SJCRH30 (cell line): ENCODE results near the gene PTPRH. TPM values are rescaled to one million over a fixed set of nuclear protein-coding genes. Genes with fewer than 3 reads are reported as not detected.

Experiments used
- DNase-seq, 2 experiments: peaks; one replicate each; pipeline ENCODE4 v3.0.0-alpha.2; 2015 to 2020
- H3K27ac ChIP-seq: fragments of 250-450 bp; sonication (Bioruptor Pico); 2 replicates; pipeline ENCODE4 v1.5.1; 2020; ENCODE audit warnings: mild to moderate bottlenecking, moderate library complexity
- H3K27me3 ChIP-seq: fragments of 250-450 bp; sonication (Bioruptor Pico); 2 replicates; pipeline ENCODE4 v1.5.1; 2020; ENCODE audit warnings: mild to moderate bottlenecking, moderate library complexity
- H3K36me3 ChIP-seq: fragments of 250-450 bp; sonication (Bioruptor Pico); 2 replicates; pipeline ENCODE4 v1.5.1; 2020; ENCODE audit warnings: mild to moderate bottlenecking, moderate library complexity
- H3K4me1 ChIP-seq: fragments of 250-450 bp; sonication (Bioruptor Pico); 2 replicates; pipeline ENCODE4 v1.5.1; 2020; ENCODE audit warnings: mild to moderate bottlenecking, moderate library complexity
- H3K4me3 ChIP-seq: fragments of 250-450 bp; sonication (Bioruptor Pico); 2 replicates; pipeline ENCODE4 v1.5.1; 2020; ENCODE audit warnings: mild to moderate bottlenecking, moderate library complexity
- H3K9me3 ChIP-seq: fragments of 250-450 bp; sonication (Bioruptor Pico); replicated peaks from 2 replicates; pipeline ENCODE4 v1.5.1; 2020; ENCODE audit warnings: mild to moderate bottlenecking, moderate library complexity
- total RNA-seq: library from RNA; depleted of rRNA; stranded (reverse); fragments of >200 nt; shearing (Covaris generic); gene quantifications from 2 replicates; pipeline ENCODE4 v1.2.3, GENCODE V29; 2014; rRNA removed

PTPRH gene
- total RNA-seq, 1 experiment from 2014 or later = 1.4 TPM

DNA sequence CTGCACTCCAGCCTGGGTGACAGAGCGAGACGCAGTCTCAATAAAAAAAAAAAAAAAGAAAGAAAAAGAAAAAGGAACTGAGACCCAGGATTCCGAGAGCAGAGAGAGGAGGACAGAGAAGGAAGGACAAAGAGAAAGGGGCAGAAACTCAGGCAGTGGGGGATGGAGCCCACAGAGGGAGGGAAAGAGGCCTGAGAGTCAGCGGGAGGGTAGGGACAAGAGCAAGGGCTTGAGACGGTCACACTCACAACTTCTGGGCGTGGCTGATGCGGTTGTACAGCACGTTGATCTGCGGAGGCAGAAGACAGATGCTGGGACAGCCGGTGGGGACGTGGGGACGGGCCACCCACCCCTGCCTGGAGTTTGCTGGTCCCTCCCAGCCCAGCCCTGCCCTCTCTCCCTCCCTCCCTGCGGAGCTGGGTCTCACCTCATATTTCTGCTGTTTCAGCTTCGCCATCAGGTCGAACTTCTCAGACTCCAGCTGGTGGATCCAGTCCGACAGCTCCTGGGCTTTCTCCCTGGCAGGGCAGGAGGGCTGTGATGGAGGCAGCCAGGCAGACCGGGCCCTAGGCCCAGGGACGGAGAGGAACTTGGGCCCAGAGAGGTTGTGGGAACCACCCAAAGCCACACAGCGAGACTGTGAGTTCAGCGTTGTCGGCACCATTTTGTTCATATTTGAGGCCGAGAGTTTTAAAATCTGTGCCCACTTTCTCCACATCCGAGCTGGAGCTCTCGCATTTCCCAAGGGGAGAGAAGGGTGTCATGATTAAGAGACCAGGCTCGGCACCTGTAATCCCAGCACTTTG lies 75.5 kb downstream of the PTPRH start:
- Histone ChIP-seq H3K27ac (no peak overlapping the region), H3K9me3 (no peaks in the 10 kb centered on the region), H3K36me3 (peaks cover 40% of the 10 kb centered on the region), H3K4me1 (no peaks in the 10 kb centered on the region), H3K27me3 (no peaks in the 10 kb centered on the region), H3K4me3 (no peak overlapping the region)
- no peak for DNase-seq

DNA sequence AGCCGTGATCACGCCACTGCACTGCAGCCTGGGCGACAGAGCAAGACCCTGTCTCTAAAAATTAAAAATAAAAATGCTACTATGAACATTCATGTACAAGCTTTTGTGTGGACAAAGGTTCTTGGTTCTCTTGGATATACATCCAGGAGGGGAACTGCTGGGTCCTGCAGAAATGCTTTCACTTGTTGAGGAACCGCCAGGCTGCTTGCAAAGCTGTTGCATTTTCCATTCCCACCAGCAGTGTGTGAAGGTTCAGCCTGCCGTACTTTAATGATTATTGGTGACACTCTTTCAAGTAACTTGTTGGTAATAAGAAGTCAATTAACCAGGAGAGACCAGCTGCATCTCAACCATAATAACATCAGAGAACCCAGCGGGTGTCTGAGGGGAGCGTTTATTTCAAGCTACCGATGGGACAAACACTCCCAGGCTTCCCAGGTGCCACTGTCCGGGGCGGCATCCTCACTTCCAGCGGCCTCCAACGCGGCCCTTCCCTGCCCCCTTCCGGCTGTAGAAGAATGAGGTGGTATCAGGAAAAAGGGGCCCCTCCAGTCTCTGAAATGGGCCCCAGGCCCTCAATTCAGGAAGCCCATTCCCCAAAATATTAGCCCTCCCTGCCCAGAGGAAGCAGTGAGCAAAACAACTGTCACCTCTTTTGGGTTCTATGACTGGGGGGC lies 76.7 kb downstream of the PTPRH start:
- Histone ChIP-seq H3K27me3 (no peaks in the 10 kb centered on the region), H3K36me3 (peaks cover 30% of the 10 kb centered on the region), H3K4me3 (no peak overlapping the region), H3K9me3 (no peaks in the 10 kb centered on the region), H3K4me1 (no peaks in the 10 kb centered on the region), H3K27ac (no peak overlapping the region)
- DNase-seq = no peak

DNA sequence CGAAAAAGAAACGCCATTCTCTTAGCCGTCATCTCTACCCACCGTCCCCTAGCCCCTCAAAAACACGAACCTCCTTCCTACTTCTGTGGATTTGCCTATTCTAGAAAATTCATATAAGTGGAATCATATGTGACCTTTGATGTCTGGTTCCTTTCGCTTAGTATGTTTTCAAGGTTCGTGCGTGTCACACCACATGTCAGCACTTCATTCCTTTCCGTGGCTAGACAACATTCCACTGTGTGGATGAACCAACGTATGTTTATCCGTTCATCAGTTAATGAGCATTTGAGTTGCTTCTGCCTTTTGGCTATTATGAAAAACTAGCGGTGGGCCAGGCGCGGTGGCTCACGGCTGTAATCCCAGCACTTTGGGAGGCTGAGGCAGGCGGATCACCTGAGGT lies 77.9 kb downstream of the PTPRH start:
- Histone ChIP-seq H3K4me3 (no peak overlapping the region), H3K27ac (no peak overlapping the region), H3K9me3 (no peaks in the 10 kb centered on the region), H3K27me3 (no peaks in the 10 kb centered on the region), H3K36me3 (peaks cover 28% of the 10 kb centered on the region), H3K4me1 (no peaks in the 10 kb centered on the region)
- DNase-seq = no peak

Other genes with a start within 250 kb of the PTPRH start
- not detected in 2 replicates for gene NLRP2, start 243.1 kb downstream of the PTPRH start, total RNA-seq
- gene GP6, start 171.2 kb downstream of the PTPRH start, total RNA-seq = 15.1 and 16.7 TPM in 2 replicates
- gene RDH13, start 146.4 kb downstream of the PTPRH start, total RNA-seq = 29.9 and 30.5 TPM in 2 replicates
- gene EPS8L1, start 133.6 kb downstream of the PTPRH start, total RNA-seq = 1.4 and 1.7 TPM in 2 replicates
- 26.2 and 30.5 TPM in 2 replicates for gene PPP1R12C, start 91.9 kb downstream of the PTPRH start, total RNA-seq
- gene TNNT1, start 60.3 kb downstream of the PTPRH start, total RNA-seq = 599 and 612 TPM in 2 replicates
- gene TNNI3, start 51.8 kb downstream of the PTPRH start, total RNA-seq = 2.4 and 2.5 TPM in 2 replicates
- 9.1 and 14.0 TPM in 2 replicates for gene DNAAF3, start 42.9 kb downstream of the PTPRH start, total RNA-seq
- 0.36 TPM in 1 of 2 replicates, not detected in the other for gene SYT5, start 29.2 kb downstream of the PTPRH start, total RNA-seq
- gene TMEM86B, start 19.3 kb upstream of the PTPRH start, total RNA-seq = 2.3 and 2.5 TPM in 2 replicates
- 39.5 and 44.9 TPM in 2 replicates for gene PPP6R1, start 49.5 kb upstream of the PTPRH start, total RNA-seq
- 39.3 and 40.8 TPM in 2 replicates for gene HSPBP1, start 70.6 kb upstream of the PTPRH start, total RNA-seq
- 13.2 and 15.8 TPM in 2 replicates for gene BRSK1, start 74.5 kb upstream of the PTPRH start, total RNA-seq
- not detected in 2 replicates for gene TMEM150B, start 115.8 kb upstream of the PTPRH start, total RNA-seq
- 21.2 and 21.6 TPM in 2 replicates for gene KMT5C, start 130.4 kb upstream of the PTPRH start, total RNA-seq
- 0.45 TPM in 1 of 2 replicates, not detected in the other for gene COX6B2, start 145.2 kb upstream of the PTPRH start, total RNA-seq
- not detected in 2 replicates for gene GARIN5B, start 153.8 kb upstream of the PTPRH start, total RNA-seq
- gene IL11, start 161.0 kb upstream of the PTPRH start, total RNA-seq = 16.7 and 17.8 TPM in 2 replicates
- not detected in 2 replicates for gene TMEM190, start 167.3 kb upstream of the PTPRH start, total RNA-seq
- 0.14 and 0.25 TPM in 2 replicates for gene TMEM238, start 174.8 kb upstream of the PTPRH start, total RNA-seq
- 612 and 617 TPM in 2 replicates for gene RPL28, start 176.4 kb upstream of the PTPRH start, total RNA-seq
- 509 and 566 TPM in 2 replicates for gene UBE2S, start 198.3 kb upstream of the PTPRH start, total RNA-seq
- not detected in 2 replicates for gene SHISA7, start 233.8 kb upstream of the PTPRH start, total RNA-seq